ENCODE measurements around the gene MALAT1. TPM values are rescaled to one million over a fixed set of nuclear protein-coding genes. Genes with fewer than 3 reads are reported as not detected.
A peak's percentile ranks its signal among the peaks of the same experiment; 100 is the strongest.

MALAT1 gene
- total and polyA plus RNA-seq, 2 of the 13 experiments (the other 11 are each of a cell fraction or from before 2014, with no cell fraction given) = 143 to 1,237 TPM

GRCh38 chr11:65498977-65499712 is at the start of gene MALAT1 (continued):
- no peak for TF ChIP-seq ZNF598 (CRISPR knock-in tag; IDR thresholded peaks at IDR 0.05; ENCODE audit: borderline replicate concordance)
- TF ChIP-seq TFDP1 (CRISPR knock-in tag; IDR thresholded peaks at IDR 0.05; ENCODE audit: borderline replicate concordance) = peak; percentile 30; the same call in 1 of the 2 replicates
- TF ChIP-seq ZNF282 (IDR thresholded peaks at IDR 0.05; ENCODE audit: partially characterized antibody) = no peak
- TF ChIP-seq BRF2 (CRISPR knock-in tag; IDR thresholded peaks at IDR 0.05) = no peak
- TF ChIP-seq SMARCE1 (IDR thresholded peaks at IDR 0.05; ENCODE audit: borderline replicate concordance) = no peak
- TF ChIP-seq FOXA3 (CRISPR knock-in tag; IDR thresholded peaks at IDR 0.05) = peak; percentile 60
- no peak for TF ChIP-seq ATF5 (CRISPR knock-in tag; IDR thresholded peaks at IDR 0.05; ENCODE audit: low read depth)
- 0 out of 2 replicates have a peak, but pooled peaks have one; percentile 51 for TF ChIP-seq ZNF138 (CRISPR knock-in tag; IDR thresholded peaks at IDR 0.05; ENCODE audit: low read depth)
- TF ChIP-seq ZNF878 (CRISPR knock-in tag; IDR thresholded peaks at IDR 0.05) = 0 out of 2 replicates have a peak, but pooled peaks have one; percentile 41
- TF ChIP-seq ZBTB2 (CRISPR knock-in tag; IDR thresholded peaks at IDR 0.05; ENCODE audit: low read depth) = peak; percentile 56; the same call in 1 of the 2 replicates
- TF ChIP-seq PRMT3 (CRISPR knock-in tag; IDR thresholded peaks at IDR 0.05; ENCODE audit: borderline replicate concordance, low read depth) = no peak
- peak; percentile 89 for TF ChIP-seq ZBTB25 (CRISPR knock-in tag; IDR thresholded peaks at IDR 0.05)
- peak; percentile 74 for TF ChIP-seq ATF2 (CRISPR knock-in tag; IDR thresholded peaks at IDR 0.05)
- TF ChIP-seq ZNF773 (CRISPR knock-in tag; IDR thresholded peaks at IDR 0.05; ENCODE audit: borderline replicate concordance) = no peak
- no peak for TF ChIP-seq RFX1 (IDR thresholded peaks at IDR 0.05)
- TF ChIP-seq DR1 (CRISPR knock-in tag; IDR thresholded peaks at IDR 0.05) = peak; percentile 94
- TF ChIP-seq CBX1 (IDR thresholded peaks at IDR 0.05; ENCODE audit: low read depth) = peak; percentile 87
- no peak for TF ChIP-seq SALL2 (CRISPR knock-in tag; IDR thresholded peaks at IDR 0.05)
- no peak for TF ChIP-seq GABPA (IDR thresholded peaks at IDR 0.05; ENCODE audit: low read depth, low read length)
- peak; percentile 63 for TF ChIP-seq GABPA (CRISPR knock-in tag; IDR thresholded peaks at IDR 0.05; ENCODE audit: low read depth)
- no peak for TF ChIP-seq ZNF235 (CRISPR knock-in tag; IDR thresholded peaks at IDR 0.05; ENCODE audit: borderline replicate concordance)
- no peak for TF ChIP-seq ZNF576 (CRISPR knock-in tag; IDR thresholded peaks at IDR 0.05)
- no peak for TF ChIP-seq ZNF20 (CRISPR knock-in tag; IDR thresholded peaks at IDR 0.05)

Data from HepG2 (cell line).